Measurements from ENCODE around the gene LMBRD1.
"Not testable (repeated sequence)": the region's sequence is repeated elsewhere in the genome, so short reads cannot be mapped to it uniquely, and the experiment has no call there.

The LMBRD1 gene

GRCh38 chr6:69827276-69827893 is 30.6 kb upstream of the LMBRD1 start:
- H3K27ac ChIP-seq (ENCODE audit: low read depth, low read length) = no peak overlapping the region
- no peaks in the 10 kb centered on the region for H3K9me2 ChIP-seq (replicated peaks; ENCODE audit: control insufficient read depth, low read length)
- TF ChIP-seq CTCF (IDR thresholded peaks at IDR 0.05; ENCODE audit: low read depth, low read length, poor library complexity, severe bottlenecking) (no peak), EZH2phosphoT487 (IDR thresholded peaks at IDR 0.05; ENCODE audit: borderline replicate concordance, low read length) (no peak)
- H3K79me2 ChIP-seq (ENCODE audit: control insufficient read depth, low read length) = no peaks in the 10 kb centered on the region
- H3K9me3 ChIP-seq (ENCODE audit: control insufficient read depth, insufficient read depth, low read length) = no peaks in the 10 kb centered on the region
- no peaks in the 10 kb centered on the region for H4K20me1 ChIP-seq (ENCODE audit: control insufficient read depth, insufficient read depth, low read depth, low read length)
- no peak overlapping the region for H3K4me3 ChIP-seq (ENCODE audit: low read length)
- no peaks in the 10 kb centered on the region for H3K36me3 ChIP-seq (ENCODE audit: control insufficient read depth, low read length)
- H3F3A ChIP-seq (ENCODE audit: control insufficient read depth, insufficient read depth) = no peaks in the 10 kb centered on the region
- H3K27me3 ChIP-seq (ENCODE audit: control insufficient read depth, low read length) = no peaks in the 10 kb centered on the region
- no peaks in the 10 kb centered on the region for H3K4me1 ChIP-seq (ENCODE audit: control insufficient read depth, low read length)
- H3K4me2 ChIP-seq (ENCODE audit: low read length) = no peak overlapping the region

- H3K4me2 ChIP-seq (ENCODE audit: low read length) = no peak overlapping the region
Observed at GRCh38 chr6:69825904-69826303, 29.1 kb upstream of the LMBRD1 start.

GRCh38 chr6:69824355-69824754 is 27.5 kb upstream of the LMBRD1 start:
- not testable (repeated sequence) for H3K27me3 ChIP-seq (ENCODE audit: control insufficient read depth, low read length); H3K4me3 ChIP-seq (ENCODE audit: low read length); H3K9me3 ChIP-seq (ENCODE audit: control insufficient read depth, insufficient read depth, low read length); H3K36me3 ChIP-seq (ENCODE audit: control insufficient read depth, low read length); H3K4me2 ChIP-seq (ENCODE audit: low read length); H3K27ac ChIP-seq (ENCODE audit: low read depth, low read length); H3K79me2 ChIP-seq (ENCODE audit: control insufficient read depth, low read length); H3F3A ChIP-seq (ENCODE audit: control insufficient read depth, insufficient read depth); H3K9me2 ChIP-seq (replicated peaks; ENCODE audit: control insufficient read depth, low read length); H3K4me1 ChIP-seq (ENCODE audit: control insufficient read depth, low read length); H4K20me1 ChIP-seq (ENCODE audit: control insufficient read depth, insufficient read depth, low read depth, low read length)

More at GRCh38 chr6:69825904-69826303, 29.1 kb upstream of the LMBRD1 start:
- Histone ChIP-seq H4K20me1 (ENCODE audit: control insufficient read depth, insufficient read depth, low read depth, low read length) (no peaks in the 10 kb centered on the region), H3K4me3 (ENCODE audit: low read length) (no peak overlapping the region), H3K79me2 (ENCODE audit: control insufficient read depth, low read length) (no peaks in the 10 kb centered on the region), H3K4me1 (ENCODE audit: control insufficient read depth, low read length) (no peaks in the 10 kb centered on the region), H3K36me3 (ENCODE audit: control insufficient read depth, low read length) (no peaks in the 10 kb centered on the region), H3K27me3 (ENCODE audit: control insufficient read depth, low read length) (no peaks in the 10 kb centered on the region), H3K9me3 (ENCODE audit: control insufficient read depth, insufficient read depth, low read length) (no peaks in the 10 kb centered on the region), H3F3A (ENCODE audit: control insufficient read depth, insufficient read depth) (no peaks in the 10 kb centered on the region), H3K9me2 (replicated peaks; ENCODE audit: control insufficient read depth, low read length) (no peaks in the 10 kb centered on the region), H3K27ac (ENCODE audit: low read depth, low read length) (no peak overlapping the region)
- TF ChIP-seq EZH2phosphoT487 (IDR thresholded peaks at IDR 0.05; ENCODE audit: borderline replicate concordance, low read length) (no peak), CTCF (IDR thresholded peaks at IDR 0.05; ENCODE audit: low read depth, low read length, poor library complexity, severe bottlenecking) (no peak)

GRCh38 chr6:69820438-69820837 is 23.6 kb upstream of the LMBRD1 start:
- no peaks in the 10 kb centered on the region for H4K20me1 ChIP-seq (ENCODE audit: control insufficient read depth, insufficient read depth, low read depth, low read length)
- no peak overlapping the region for H3K4me2 ChIP-seq (ENCODE audit: low read length)
- no peak overlapping the region for H3K27ac ChIP-seq (ENCODE audit: low read depth, low read length)
- no peaks in the 10 kb centered on the region for H3K9me2 ChIP-seq (replicated peaks; ENCODE audit: control insufficient read depth, low read length)
- no peaks in the 10 kb centered on the region for H3F3A ChIP-seq (ENCODE audit: control insufficient read depth, insufficient read depth)
- H3K9me3 ChIP-seq (ENCODE audit: control insufficient read depth, insufficient read depth, low read length) = no peaks in the 10 kb centered on the region
- H3K36me3 ChIP-seq (ENCODE audit: control insufficient read depth, low read length) = no peaks in the 10 kb centered on the region
- H3K27me3 ChIP-seq (ENCODE audit: control insufficient read depth, low read length) = no peaks in the 10 kb centered on the region
- TF ChIP-seq CTCF (IDR thresholded peaks at IDR 0.05; ENCODE audit: low read depth, low read length, poor library complexity, severe bottlenecking) (no peak), EZH2phosphoT487 (IDR thresholded peaks at IDR 0.05; ENCODE audit: borderline replicate concordance, low read length) (no peak)
- no peaks in the 10 kb centered on the region for H3K79me2 ChIP-seq (ENCODE audit: control insufficient read depth, low read length)
- H3K4me1 ChIP-seq (ENCODE audit: control insufficient read depth, low read length) = peaks cover 17% of the 10 kb centered on the region
- H3K4me3 ChIP-seq (ENCODE audit: low read length) = no peak overlapping the region

All from DOHH2 (cell line).